Stimulated activated naive B cell treated with anti-CD40 and anti-IgM and Interleukin-4, amounts not matched to agents 10 μg/mL and 1 μg/mL and 100 μg/mL, for 72 hours (primary cell): Measurements from ENCODE around the gene TTC39B.

Source experiments
- ATAC-seq, 2 donors: fragments of 150-1000 bp; cut with Tn5 transposase; replicated peaks; 2 replicates each; pipeline ENCODE4 v1.10.0; 2021; ENCODE audit warnings: moderate library complexity in 1 of 2
- DNase-seq: peaks from one replicate; pipeline ENCODE4 v3.0.0; 2021
- H3K27ac Mint-ChIP-seq: one replicate; pipeline ENCODE4 v1.8.0; 2022; ENCODE audit warnings: mild to moderate bottlenecking, mixed read lengths
- H3K27me3 Mint-ChIP-seq, 2 donors: one replicate each; pipeline ENCODE4 v1.8.0; 2022; ENCODE audit warnings: mixed read lengths in 2 of 2
- H3K36me3 Mint-ChIP-seq, 2 donors: one replicate each; pipeline ENCODE4 v1.8.0; 2022; ENCODE audit warnings: mixed read lengths in 2 of 2, mild to moderate bottlenecking in 1 of 2
- H3K4me1 Mint-ChIP-seq, 2 donors: one replicate each; pipeline ENCODE4 v1.8.0; 2022; ENCODE audit warnings: mixed read lengths in 2 of 2, mild to moderate bottlenecking in 1 of 2
- H3K4me3 Mint-ChIP-seq, 2 donors: one replicate each; pipeline ENCODE4 v1.8.0; 2022; ENCODE audit warnings: mild to moderate bottlenecking in 2 of 2, mixed read lengths in 2 of 2, moderate library complexity in 1 of 2
- H3K9me3 Mint-ChIP-seq, 2 donors: one replicate each; pipeline ENCODE4 v1.8.0; 2022; ENCODE audit warnings: mixed read lengths in 2 of 2, mild to moderate bottlenecking in 1 of 2

Gene TTC39B

GRCh38 chr9:15213249-15213648 lies 93.8 kb downstream of the TTC39B start:
- DNase-seq (no peak), ATAC-seq (no peak)
- Mint-ChIP-seq H3K4me1 (peaks cover 0 to 3% of the 10 kb centered on the region in 2 donors), H3K27ac (no peak overlapping the region), H3K27me3 (no peaks in the 10 kb centered on the region), H3K36me3 (peaks cover 4 to 10% of the 10 kb centered on the region in 2 donors), H3K9me3 (no peaks in the 10 kb centered on the region), H3K4me3 (no peak overlapping the region)

DNA sequence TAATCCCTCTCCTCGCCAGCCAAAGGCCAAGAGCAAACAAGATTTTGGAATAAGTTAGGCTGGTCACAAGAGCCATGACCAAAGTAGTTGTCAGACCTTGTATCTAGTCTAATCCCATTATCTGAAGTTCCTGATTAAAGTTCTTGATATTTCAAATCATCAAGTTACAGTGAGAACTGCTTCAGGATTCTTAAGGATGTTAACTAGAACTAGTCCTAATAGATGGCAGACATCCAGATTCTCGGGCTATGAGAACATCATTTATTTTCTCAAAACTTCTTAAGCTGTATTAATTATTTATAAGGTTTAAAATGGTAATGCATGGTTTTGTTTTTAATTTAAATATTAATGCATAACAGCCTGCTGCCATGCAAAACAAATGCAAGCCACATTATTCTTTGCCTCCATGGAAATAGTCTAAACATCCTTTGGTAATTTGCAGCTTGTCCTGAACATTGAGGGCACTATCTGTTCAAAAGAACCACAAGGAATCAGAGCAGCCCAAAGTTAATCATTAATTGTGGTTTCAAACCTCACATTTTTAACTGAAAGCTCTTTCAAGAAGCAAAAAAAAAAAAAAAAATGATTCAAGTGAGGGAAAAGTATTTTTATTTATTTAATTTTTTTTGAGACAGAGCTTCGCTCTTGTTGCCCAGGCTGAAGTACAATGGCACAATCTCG lies 95.1 kb downstream of the TTC39B start:
- Mint-ChIP-seq H3K27ac (no peak overlapping the region), H3K27me3 (no peaks in the 10 kb centered on the region), H3K36me3 (peaks cover 6 to 9% of the 10 kb centered on the region in 2 donors), H3K9me3 (peaks cover 1 to 3% of the 10 kb centered on the region in 2 donors), H3K4me3 (no peak overlapping the region), H3K4me1 (peaks cover 0 to 3% of the 10 kb centered on the region in 2 donors)
- ATAC-seq (no peak), DNase-seq (no peak)

GRCh38 chr9:15211160-15211814 lies 95.7 kb downstream of the TTC39B start:
- Mint-ChIP-seq H3K36me3 (peaks cover 7 to 12% of the 10 kb centered on the region in 2 donors), H3K9me3 (peaks cover 4% of the 10 kb centered on the region in 2 donors), H3K4me1 (peaks cover 0 to 3% of the 10 kb centered on the region in 2 donors), H3K4me3 (no peak overlapping the region), H3K27me3 (no peaks in the 10 kb centered on the region), H3K27ac (no peak overlapping the region)
- DNase-seq (peak; percentile 46), ATAC-seq (peak; percentile 52 to 59)

DNA sequence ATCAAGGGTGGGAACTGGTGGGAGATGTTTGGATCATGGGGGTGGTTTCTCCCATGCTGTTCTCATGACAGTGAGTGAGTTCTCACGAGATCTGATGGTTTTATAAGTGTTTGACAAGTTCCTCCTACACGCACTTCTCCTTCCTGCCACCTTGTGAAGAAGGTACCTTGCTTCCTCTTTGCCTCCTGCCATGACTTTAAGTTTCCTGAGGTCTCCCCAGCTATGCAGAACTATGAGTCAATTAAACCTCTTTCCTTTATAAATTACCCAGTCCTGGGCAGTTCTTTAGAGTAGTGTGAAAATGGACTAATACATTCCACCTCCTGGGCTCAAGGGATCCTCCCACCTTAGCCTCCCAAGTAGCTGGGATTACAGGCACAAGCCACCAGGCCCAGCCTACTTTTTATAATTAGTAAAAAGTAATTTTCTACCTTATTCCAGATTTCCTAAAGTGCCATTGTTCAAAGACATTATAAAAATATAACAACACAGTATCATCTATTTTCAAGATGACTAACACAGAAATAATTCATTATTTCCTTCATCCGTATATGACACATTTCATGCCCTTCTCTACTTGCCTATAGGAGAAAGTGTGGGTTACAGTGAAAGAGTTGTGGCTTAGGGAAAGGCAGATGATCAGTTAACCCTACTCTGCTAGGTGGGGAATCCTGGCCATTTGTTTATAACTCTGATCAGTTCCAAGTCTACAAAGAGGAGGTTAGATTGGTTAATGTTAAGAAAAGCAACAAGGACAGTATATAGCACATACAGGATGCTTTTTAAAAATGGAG lies 99.9 kb downstream of the TTC39B start:
- H3K9me3 Mint-ChIP-seq: peaks cover 4% of the 10 kb centered on the region in 2 donors
- no peak overlapping the region for H3K27ac Mint-ChIP-seq
- H3K36me3 Mint-ChIP-seq: peaks cover 9 to 20% of the 10 kb centered on the region in 2 donors
- ATAC-seq: no peak
- H3K4me1 Mint-ChIP-seq: peaks cover 0 to 3% of the 10 kb centered on the region in 2 donors
- no peak overlapping the region for H3K4me3 Mint-ChIP-seq
- no peak for DNase-seq
- H3K27me3 Mint-ChIP-seq: no peaks in the 10 kb centered on the region

DNA sequence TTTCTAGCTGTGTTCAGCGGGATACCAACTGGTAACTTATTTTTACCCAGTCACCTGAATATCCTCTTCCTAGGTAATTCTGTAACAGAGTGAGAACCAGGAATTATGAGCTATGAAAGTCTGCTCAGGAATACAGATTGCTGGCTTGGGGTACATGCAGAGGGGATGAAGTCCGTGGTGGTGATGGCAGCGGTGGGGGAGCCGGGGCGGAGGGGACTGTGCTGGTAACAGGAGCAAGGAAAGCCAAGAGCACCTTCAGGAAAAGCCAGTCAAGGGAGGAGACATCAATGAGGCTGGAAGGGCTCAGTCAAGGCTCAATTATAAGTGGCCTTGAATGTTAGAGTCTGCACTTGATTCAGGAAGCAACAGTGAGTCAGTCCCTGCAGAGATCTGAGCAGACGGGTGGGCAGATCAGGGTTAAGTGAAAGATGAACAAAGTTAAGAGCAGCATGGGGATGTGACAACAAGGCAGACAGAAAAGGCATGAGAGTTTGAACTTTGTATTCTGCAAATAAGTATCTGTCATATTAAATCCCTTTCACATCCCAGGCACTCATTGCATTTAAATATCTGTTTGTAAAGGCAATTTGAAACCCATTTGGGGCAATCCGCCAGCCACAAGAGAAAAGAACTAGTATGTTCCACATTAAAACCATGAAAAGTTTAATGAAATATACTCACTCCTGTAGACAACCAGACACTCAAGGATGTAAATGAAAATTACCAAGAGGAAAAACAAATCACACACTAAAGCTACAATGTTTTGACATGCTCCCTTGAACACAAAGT lies 101.2 kb downstream of the TTC39B start:
- Mint-ChIP-seq H3K4me3 (no peak overlapping the region), H3K4me1 (peaks cover 0 to 2% of the 10 kb centered on the region in 2 donors), H3K9me3 (peaks cover 4% of the 10 kb centered on the region in 2 donors), H3K27me3 (no peaks in the 10 kb centered on the region), H3K36me3 (peaks cover 9 to 20% of the 10 kb centered on the region in 2 donors), H3K27ac (no peak overlapping the region)
- no peak for ATAC-seq
- DNase-seq: no peak

DNA sequence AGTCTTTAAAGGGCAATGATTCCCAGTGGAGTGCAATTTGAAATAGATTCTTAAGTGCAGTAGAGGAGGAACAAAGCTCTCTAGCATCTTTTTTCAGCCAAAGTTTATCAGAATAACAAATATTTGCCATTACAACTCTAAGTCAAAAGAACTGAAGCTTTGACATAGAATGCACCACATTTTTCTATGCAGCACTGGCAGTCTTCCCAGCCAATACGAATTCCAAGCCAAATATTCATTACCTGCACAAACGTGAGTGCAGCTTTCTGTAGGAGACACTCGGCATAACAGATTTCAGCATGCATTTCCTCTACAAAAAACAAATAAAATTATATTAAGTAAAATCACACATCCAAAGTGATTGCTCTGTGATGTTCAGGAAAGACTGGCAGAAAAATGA lies 103.4 kb downstream of the TTC39B start:
- H3K4me3 Mint-ChIP-seq: no peak overlapping the region
- H3K9me3 Mint-ChIP-seq: peaks cover 4% of the 10 kb centered on the region in 2 donors
- no peak for ATAC-seq
- no peak for DNase-seq
- no peaks in the 10 kb centered on the region for H3K4me1 Mint-ChIP-seq
- H3K36me3 Mint-ChIP-seq: peaks cover 6 to 17% of the 10 kb centered on the region in 2 donors
- no peak overlapping the region for H3K27ac Mint-ChIP-seq
- H3K27me3 Mint-ChIP-seq: no peaks in the 10 kb centered on the region

GRCh38 chr9:15200111-15200510 lies 106.9 kb downstream of the TTC39B start:
- Mint-ChIP-seq H3K36me3 (peaks cover 7 to 13% of the 10 kb centered on the region in 2 donors), H3K9me3 (peaks cover 2 to 4% of the 10 kb centered on the region in 2 donors), H3K27ac (no peak overlapping the region), H3K4me3 (no peak overlapping the region), H3K4me1 (no peaks in the 10 kb centered on the region), H3K27me3 (no peaks in the 10 kb centered on the region)
- DNase-seq: no peak
- ATAC-seq: no peak

GRCh38 chr9:15192856-15193255 lies 114.2 kb downstream of the TTC39B start:
- H3K9me3 Mint-ChIP-seq: peaks cover 2 to 4% of the 10 kb centered on the region in 2 donors
- H3K27me3 Mint-ChIP-seq: no peaks in the 10 kb centered on the region
- no peaks in the 10 kb centered on the region for H3K4me1 Mint-ChIP-seq
- DNase-seq (no peak), ATAC-seq (no peak)
- H3K27ac Mint-ChIP-seq: no peak overlapping the region
- H3K4me3 Mint-ChIP-seq: no peak overlapping the region
- H3K36me3 Mint-ChIP-seq: peaks cover 17 to 31% of the 10 kb centered on the region in 2 donors

DNA sequence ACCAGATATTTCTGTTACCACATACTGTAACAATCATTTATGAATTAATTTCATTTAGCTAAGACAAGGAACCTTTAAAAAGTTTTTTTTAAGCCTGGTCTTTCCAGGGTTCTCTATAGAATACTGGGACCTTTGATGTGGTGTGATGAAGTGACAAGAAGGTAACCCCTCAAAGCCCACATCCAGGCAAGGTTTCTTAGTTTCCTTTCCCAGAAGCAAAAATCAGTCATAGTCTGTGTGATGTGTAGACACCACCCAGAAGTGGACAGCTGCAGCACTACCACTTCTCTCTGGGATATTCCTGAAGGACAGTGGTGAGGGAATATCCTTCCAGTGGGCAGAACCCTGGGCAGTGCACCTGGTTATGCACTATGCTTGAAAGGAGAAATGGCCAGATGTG lies 115.6 kb downstream of the TTC39B start:
- no peaks in the 10 kb centered on the region for H3K27me3 Mint-ChIP-seq
- no peak for ATAC-seq
- H3K4me3 Mint-ChIP-seq: no peak overlapping the region
- no peaks in the 10 kb centered on the region for H3K4me1 Mint-ChIP-seq
- peaks cover 13 to 30% of the 10 kb centered on the region in 2 donors for H3K36me3 Mint-ChIP-seq
- no peak overlapping the region for H3K27ac Mint-ChIP-seq
- DNase-seq: no peak
- peaks cover 2 to 3% of the 10 kb centered on the region in 2 donors for H3K9me3 Mint-ChIP-seq

GRCh38 chr9:15189481-15189880 lies 117.5 kb downstream of the TTC39B start:
- H3K36me3 Mint-ChIP-seq: peaks cover 12 to 18% of the 10 kb centered on the region in 2 donors
- no peaks in the 10 kb centered on the region for H3K4me1 Mint-ChIP-seq
- no peaks in the 10 kb centered on the region for H3K27me3 Mint-ChIP-seq
- H3K27ac Mint-ChIP-seq: no peak overlapping the region
- no peaks in the 10 kb centered on the region for H3K9me3 Mint-ChIP-seq
- ATAC-seq (no peak), DNase-seq (no peak)
- H3K4me3 Mint-ChIP-seq: no peak overlapping the region

- no peaks in the 10 kb centered on the region for H3K9me3 Mint-ChIP-seq
- H3K4me1 Mint-ChIP-seq: no peaks in the 10 kb centered on the region
- H3K27me3 Mint-ChIP-seq: no peaks in the 10 kb centered on the region
- DNase-seq (no peak), ATAC-seq (no peak)
- no peak overlapping the region for H3K27ac Mint-ChIP-seq
- peaks cover 8 to 23% of the 10 kb centered on the region in 2 donors for H3K36me3 Mint-ChIP-seq
- H3K4me3 Mint-ChIP-seq: no peak overlapping the region
These were observed 119.4 kb downstream of the TTC39B start for GRCh38 chr9:15187589-15187988.

GRCh38 chr9:15182730-15183129 lies 124.3 kb downstream of the TTC39B start:
- Mint-ChIP-seq H3K27ac (no peak overlapping the region), H3K27me3 (no peaks in the 10 kb centered on the region), H3K4me1 (peaks cover 0 to 5% of the 10 kb centered on the region in 2 donors), H3K9me3 (no peaks in the 10 kb centered on the region), H3K36me3 (peaks cover 2 to 18% of the 10 kb centered on the region in 2 donors), H3K4me3 (no peak overlapping the region)
- ATAC-seq (no peak), DNase-seq (no peak)

- ATAC-seq: no peak
- DNase-seq: no peak
- H3K27me3 Mint-ChIP-seq: no peaks in the 10 kb centered on the region
- peaks cover 2 to 18% of the 10 kb centered on the region in 2 donors for H3K36me3 Mint-ChIP-seq
- peaks cover 0 to 5% of the 10 kb centered on the region in 2 donors for H3K4me1 Mint-ChIP-seq
- H3K27ac Mint-ChIP-seq: no peak overlapping the region
- no peak overlapping the region for H3K4me3 Mint-ChIP-seq
- H3K9me3 Mint-ChIP-seq: no peaks in the 10 kb centered on the region
These were observed 124.9 kb downstream of the TTC39B start for GRCh38 chr9:15182101-15182551.

- no peaks in the 10 kb centered on the region for H3K9me3 Mint-ChIP-seq
- peaks cover 0 to 18% of the 10 kb centered on the region in 2 donors for H3K36me3 Mint-ChIP-seq
- DNase-seq: no peak
- H3K27ac Mint-ChIP-seq: no peak overlapping the region
- ATAC-seq: no peak
- no peaks in the 10 kb centered on the region for H3K27me3 Mint-ChIP-seq
- H3K4me1 Mint-ChIP-seq: peaks cover 0 to 5% of the 10 kb centered on the region in 2 donors
- no peak overlapping the region for H3K4me3 Mint-ChIP-seq
These were observed 126.9 kb downstream of the TTC39B start for GRCh38 chr9:15180124-15180523.
